CD8-positive, alpha-beta memory T cell (primary cell): ENCODE data around the gene ARHGEF28. TPM values are rescaled to one million over a fixed set of nuclear protein-coding genes. Genes with fewer than 3 reads are reported as not detected.
A peak's percentile ranks its signal among the peaks of the same experiment; 100 is the strongest.

Experiments used
- CTCF ChIA-PET: fragments of 350-600 bp; sonication (Branson Sonifier 250); formaldehyde crosslinking; loops from one replicate; lab custom pipeline; 2021; ENCODE audit warnings: antibody characterized with exemption; lab: Charles Lee
- POLR2A ChIA-PET: fragments of 350-600 bp; sonication (Branson Sonifier 250); formaldehyde crosslinking; loops from one replicate; lab custom pipeline; 2021; ENCODE audit warnings: antibody characterized with exemption; lab: Charles Lee
- DNase-seq, 5 donors: peaks; one replicate each; pipeline versions ENCODE4 v3.0.0 to v3.0.0-alpha.2; 2020 to 2022; ENCODE audit warnings: mixed read lengths in 1 of 5
- H3K27ac ChIP-seq: one replicate; pipeline ENCODE4 v1.7.0; 2013; ENCODE audit warnings: low read depth, mild to moderate bottlenecking, low read length, moderate library complexity
- H3K27me3 ChIP-seq: 2 replicates; pipeline ENCODE4 v1.7.0; 2013; ENCODE audit warnings: low read length, mild to moderate bottlenecking; ENCODE audit not compliant: insufficient read depth, poor library complexity, severe bottlenecking
- H3K36me3 ChIP-seq: 2 replicates; pipeline ENCODE4 v1.7.0; 2013; ENCODE audit warnings: mild to moderate bottlenecking, low read length, moderate library complexity; ENCODE audit not compliant: insufficient read depth
- H3K4me1 ChIP-seq: 2 replicates; pipeline ENCODE4 v1.7.0; 2013; ENCODE audit warnings: mild to moderate bottlenecking, low read length, moderate library complexity; ENCODE audit not compliant: insufficient read depth
- H3K4me3 ChIP-seq: 2 replicates; pipeline ENCODE4 v1.7.0; 2013; ENCODE audit warnings: mild to moderate bottlenecking, low read length
- H3K9me3 ChIP-seq: 2 replicates; pipeline ENCODE4 v1.7.0; 2013; ENCODE audit warnings: mild to moderate bottlenecking, low read length
- H3K27ac Mint-ChIP-seq, 8 donors: one replicate each; pipeline ENCODE4 v1.8.0; 2020 to 2021; ENCODE audit warnings: mixed read lengths in 8 of 8, mild to moderate bottlenecking in 6 of 8, inconsistent platforms in 3 of 8, moderate library complexity in 3 of 8
- H3K27me3 Mint-ChIP-seq, 2 donors: one replicate each; pipeline ENCODE4 v1.8.0; 2020 to 2021; ENCODE audit warnings: mixed read lengths in 2 of 2, mild to moderate bottlenecking in 1 of 2, moderate library complexity in 1 of 2
- H3K36me3 Mint-ChIP-seq, 3 donors: one replicate each; pipeline ENCODE4 v1.8.0; 2020 to 2021; ENCODE audit warnings: mixed read lengths in 3 of 3, inconsistent platforms in 1 of 3, mild to moderate bottlenecking in 1 of 3
- H3K4me1 Mint-ChIP-seq, 3 donors: one replicate each; pipeline ENCODE4 v1.8.0; 2020 to 2021; ENCODE audit warnings: mixed read lengths in 3 of 3, inconsistent platforms in 1 of 3, mild to moderate bottlenecking in 1 of 3
- H3K4me3 Mint-ChIP-seq, 7 donors: one replicate each; pipeline ENCODE4 v1.8.0; 2020 to 2021; ENCODE audit warnings: mixed read lengths in 7 of 7, mild to moderate bottlenecking in 6 of 7, moderate library complexity in 4 of 7, inconsistent platforms in 2 of 7
- H3K9me3 Mint-ChIP-seq, 5 donors: one replicate each; pipeline ENCODE4 v1.8.0; 2020 to 2022; ENCODE audit warnings: mixed read lengths in 5 of 5, mild to moderate bottlenecking in 3 of 5, moderate library complexity in 2 of 5, inconsistent platforms in 1 of 5
- polyA plus RNA-seq: library from polyadenylated mRNA; unstranded; fragments of 300-500 nt; fragmentation: Illumina TruSeq; gene quantifications from one replicate; pipeline ENCODE4 v1.2.3, GENCODE V29; 2021
- total RNA-seq, 2 experiments: library from RNA; stranded (reverse); gene quantifications; one replicate each; pipeline ENCODE4 v1.2.3, GENCODE V29; 2021

Gene ARHGEF28
- total and polyA plus RNA-seq, 3 experiments from 2014 or later, result 0.24 to 0.28 (median 0.27) TPM

DNA sequence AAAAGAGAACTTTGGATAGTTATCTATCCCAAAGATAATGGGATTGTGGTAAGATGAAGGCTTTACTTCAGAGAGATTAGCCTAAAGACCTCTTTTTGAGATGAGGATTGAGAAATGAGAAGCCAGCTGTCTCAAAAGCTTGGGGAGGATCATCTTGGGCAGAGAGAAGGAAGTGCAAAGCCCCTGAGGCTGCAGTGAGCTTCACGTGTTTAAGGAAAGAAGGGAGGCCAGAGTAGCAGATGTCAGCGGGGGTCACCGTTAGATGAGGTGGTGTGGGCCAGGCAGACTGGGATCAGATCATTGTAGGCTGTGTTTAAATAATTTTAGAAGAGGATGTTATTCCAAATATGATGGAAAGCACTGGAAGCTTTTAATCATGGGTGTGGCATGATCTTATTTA, 270.1 kb downstream of the ARHGEF28 start:
- H3K36me3 Mint-ChIP-seq, result no peaks in the 10 kb centered on the region

DNA sequence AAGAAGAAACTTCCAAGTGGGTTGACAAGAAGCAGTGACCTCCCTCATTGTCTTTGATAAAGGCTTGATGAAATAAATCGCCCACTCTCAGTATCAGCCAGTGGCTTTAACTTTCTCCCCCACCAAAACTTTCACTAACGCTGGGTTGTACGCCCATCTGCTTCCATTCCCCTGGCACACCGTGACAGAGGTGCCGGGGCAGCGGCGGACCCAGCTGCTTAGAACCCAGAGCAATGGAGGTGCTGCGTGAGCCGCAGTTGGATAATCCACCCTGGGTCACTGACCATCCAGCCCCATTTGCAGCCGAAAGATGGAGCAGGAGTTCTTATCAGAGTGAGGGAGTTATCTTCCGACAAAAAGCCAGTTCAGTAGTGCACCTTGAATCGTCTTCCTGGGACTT, 270.7 kb downstream of the ARHGEF28 start:
- no peaks in the 10 kb centered on the region for H3K27me3 ChIP-seq
- no peaks in the 10 kb centered on the region for H3K4me1 ChIP-seq
- H3K4me3 ChIP-seq, result no peak overlapping the region
- ChIA-PET CTCF (no interaction called here), POLR2A (no interaction called here)
- Mint-ChIP-seq H3K27me3 (peaks cover 7 to 31% of the 10 kb centered on the region in 2 donors), H3K4me1 (no peaks in the 10 kb centered on the region), H3K4me3 (no peak overlapping the region), H3K9me3 (no peaks in the 10 kb centered on the region), H3K36me3 (no peaks in the 10 kb centered on the region), H3K27ac (no peak overlapping the region)
- H3K9me3 ChIP-seq, result no peaks in the 10 kb centered on the region
- no peak overlapping the region for H3K27ac ChIP-seq
- DNase-seq, result no peak
- H3K36me3 ChIP-seq, result no peaks in the 10 kb centered on the region

More for the DNA sequence above, 270.1 kb downstream of the ARHGEF28 start:
- Histone ChIP-seq H3K9me3 (no peaks in the 10 kb centered on the region), H3K27me3 (no peaks in the 10 kb centered on the region), H3K4me1 (no peaks in the 10 kb centered on the region), H3K4me3 (no peak overlapping the region), H3K27ac (no peak overlapping the region), H3K36me3 (no peaks in the 10 kb centered on the region)
- H3K27ac Mint-ChIP-seq, result no peak overlapping the region
- H3K9me3 Mint-ChIP-seq, result no peaks in the 10 kb centered on the region
- H3K27me3 Mint-ChIP-seq, result peaks cover 6 to 26% of the 10 kb centered on the region in 2 donors
- H3K4me3 Mint-ChIP-seq, result no peak overlapping the region
- no peak for DNase-seq
- ChIA-PET CTCF (no interaction called here), POLR2A (no interaction called here)
- no peaks in the 10 kb centered on the region for H3K4me1 Mint-ChIP-seq

DNA sequence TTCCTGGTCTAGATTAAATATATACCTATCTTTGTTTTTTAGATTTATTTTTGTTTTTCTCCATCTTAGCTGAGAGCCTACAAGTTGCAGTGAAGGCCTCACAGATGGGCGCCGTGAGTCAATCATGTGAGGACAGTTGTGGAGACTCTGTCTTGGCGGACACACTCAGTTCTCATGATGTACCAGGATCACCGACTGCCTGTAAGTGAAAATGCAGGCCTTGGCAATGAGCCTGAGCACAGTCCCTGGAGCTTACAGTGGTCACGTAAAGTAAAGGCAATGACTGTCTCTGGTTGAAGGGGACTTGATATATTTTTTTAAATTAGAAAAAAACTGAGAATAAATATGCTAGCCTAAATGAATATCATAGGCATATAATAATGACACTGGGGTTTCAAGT, 271.9 kb downstream of the ARHGEF28 start:
- H3K27me3 Mint-ChIP-seq, result peaks cover 9 to 27% of the 10 kb centered on the region in 2 donors
- Histone ChIP-seq H3K36me3 (no peaks in the 10 kb centered on the region), H3K27me3 (no peaks in the 10 kb centered on the region), H3K27ac (no peak overlapping the region), H3K4me1 (no peaks in the 10 kb centered on the region), H3K4me3 (no peak overlapping the region), H3K9me3 (no peaks in the 10 kb centered on the region)
- CTCF ChIA-PET, result no interaction called here
- no peaks in the 10 kb centered on the region for H3K4me1 Mint-ChIP-seq
- H3K9me3 Mint-ChIP-seq, result no peaks in the 10 kb centered on the region
- H3K27ac Mint-ChIP-seq, result no peak overlapping the region
- POLR2A ChIA-PET, result no interaction called here
- H3K36me3 Mint-ChIP-seq, result no peaks in the 10 kb centered on the region
- H3K4me3 Mint-ChIP-seq, result no peak overlapping the region
- DNase-seq, result no peak

DNA sequence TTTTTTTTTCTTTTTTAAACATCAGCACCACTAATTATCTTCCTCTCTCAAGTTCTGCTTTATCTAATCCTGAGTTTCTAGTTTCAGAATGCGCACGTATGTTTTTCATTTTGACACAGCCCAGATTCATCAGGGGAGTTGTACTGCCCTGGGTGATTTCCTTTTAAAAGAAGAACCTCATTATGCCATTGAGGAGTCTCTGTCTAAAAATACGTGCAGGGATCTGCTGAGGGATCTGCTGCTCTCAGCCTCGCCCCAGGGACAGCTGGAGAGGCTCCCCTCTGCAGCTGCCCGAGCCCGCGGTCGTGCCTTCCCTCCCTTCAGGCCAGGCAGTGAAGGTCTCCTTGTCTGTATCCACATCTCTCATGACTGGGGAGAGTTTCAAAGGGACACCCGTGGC, 273.1 kb downstream of the ARHGEF28 start:
- Histone ChIP-seq H3K27ac (no peak overlapping the region), H3K36me3 (no peaks in the 10 kb centered on the region), H3K4me3 (no peak overlapping the region), H3K4me1 (no peaks in the 10 kb centered on the region), H3K9me3 (no peaks in the 10 kb centered on the region), H3K27me3 (no peaks in the 10 kb centered on the region)
- no peak for DNase-seq
- ChIA-PET CTCF (interaction anchor here (1.0 kb wide), 1 partner anchor 750 kb away, joined by 4 read pairs; no protein-coding TSS in a partner anchor), POLR2A (no interaction called here)
- no peaks in the 10 kb centered on the region for H3K9me3 Mint-ChIP-seq
- H3K4me3 Mint-ChIP-seq, result no peak overlapping the region
- H3K27me3 Mint-ChIP-seq, result peaks cover 9 to 27% of the 10 kb centered on the region in 2 donors
- H3K36me3 Mint-ChIP-seq, result no peaks in the 10 kb centered on the region
- H3K27ac Mint-ChIP-seq, result no peak overlapping the region
- no peaks in the 10 kb centered on the region for H3K4me1 Mint-ChIP-seq

DNA sequence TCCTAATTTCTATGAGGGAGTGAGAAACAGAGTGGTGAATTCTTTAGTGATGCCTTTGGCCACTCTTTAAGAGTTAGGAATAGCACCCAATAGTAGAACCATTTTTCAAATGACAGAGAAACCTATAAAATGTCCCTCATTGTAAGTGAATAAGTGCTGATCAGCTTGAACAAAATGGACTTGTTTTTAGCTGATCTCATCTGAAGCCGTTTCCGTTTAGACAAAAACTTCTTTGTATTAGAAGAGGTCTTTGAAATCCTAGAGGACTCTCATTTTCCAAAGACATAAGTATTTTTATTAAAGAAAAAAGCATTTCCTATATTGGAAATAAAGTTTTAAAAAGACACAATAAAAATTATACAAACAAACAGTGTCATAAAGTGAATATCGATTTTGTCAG, 273.9 kb downstream of the ARHGEF28 start:
- ChIA-PET CTCF (no interaction called here), POLR2A (no interaction called here)
- no peak for DNase-seq

DNA sequence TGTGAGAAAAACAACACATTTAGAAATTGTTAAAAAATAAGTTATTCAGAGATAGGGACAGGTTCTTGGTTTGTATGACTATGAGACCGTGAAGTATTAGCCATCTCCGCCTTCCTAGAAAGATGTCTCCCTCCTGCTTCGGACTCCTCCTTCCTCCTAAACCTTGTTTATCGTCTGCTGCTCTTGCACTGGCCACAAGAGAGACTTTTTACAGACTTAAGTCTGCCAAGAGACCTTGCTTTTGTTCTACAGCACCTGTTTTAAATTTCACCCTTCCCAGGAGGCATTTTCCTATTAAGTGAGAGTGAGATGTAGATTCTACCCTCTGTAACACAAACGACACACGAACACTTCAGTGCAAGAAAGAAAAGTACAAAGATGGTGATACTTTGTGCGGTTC, 274.6 kb downstream of the ARHGEF28 start:
- no peaks in the 10 kb centered on the region for H3K36me3 ChIP-seq
- peaks cover 6 to 27% of the 10 kb centered on the region in 2 donors for H3K27me3 Mint-ChIP-seq
- H3K4me3 Mint-ChIP-seq, result no peak overlapping the region
- peak overlapping the region in 1 of 8 donors; percentile 70 for H3K27ac Mint-ChIP-seq
- H3K9me3 ChIP-seq, result no peaks in the 10 kb centered on the region
- no peak overlapping the region for H3K4me3 ChIP-seq
- CTCF ChIA-PET, result no interaction called here
- no peaks in the 10 kb centered on the region for H3K4me1 ChIP-seq
- no peaks in the 10 kb centered on the region for H3K9me3 Mint-ChIP-seq
- POLR2A ChIA-PET, result no interaction called here
- no peak for DNase-seq
- no peaks in the 10 kb centered on the region for H3K27me3 ChIP-seq
- H3K36me3 Mint-ChIP-seq, result no peaks in the 10 kb centered on the region
- H3K4me1 Mint-ChIP-seq, result no peaks in the 10 kb centered on the region
- no peak overlapping the region for H3K27ac ChIP-seq

More for the DNA sequence above, 273.9 kb downstream of the ARHGEF28 start:
- H3K4me1 ChIP-seq, result no peaks in the 10 kb centered on the region
- H3K4me3 Mint-ChIP-seq, result no peak overlapping the region
- no peaks in the 10 kb centered on the region for H3K9me3 Mint-ChIP-seq
- no peaks in the 10 kb centered on the region for H3K27me3 ChIP-seq
- no peak overlapping the region for H3K27ac ChIP-seq
- peaks cover 9 to 27% of the 10 kb centered on the region in 2 donors for H3K27me3 Mint-ChIP-seq
- no peak overlapping the region for H3K4me3 ChIP-seq
- H3K27ac Mint-ChIP-seq, result no peak overlapping the region
- H3K36me3 ChIP-seq, result no peaks in the 10 kb centered on the region
- H3K36me3 Mint-ChIP-seq, result no peaks in the 10 kb centered on the region
- H3K9me3 ChIP-seq, result no peaks in the 10 kb centered on the region
- no peaks in the 10 kb centered on the region for H3K4me1 Mint-ChIP-seq

DNA sequence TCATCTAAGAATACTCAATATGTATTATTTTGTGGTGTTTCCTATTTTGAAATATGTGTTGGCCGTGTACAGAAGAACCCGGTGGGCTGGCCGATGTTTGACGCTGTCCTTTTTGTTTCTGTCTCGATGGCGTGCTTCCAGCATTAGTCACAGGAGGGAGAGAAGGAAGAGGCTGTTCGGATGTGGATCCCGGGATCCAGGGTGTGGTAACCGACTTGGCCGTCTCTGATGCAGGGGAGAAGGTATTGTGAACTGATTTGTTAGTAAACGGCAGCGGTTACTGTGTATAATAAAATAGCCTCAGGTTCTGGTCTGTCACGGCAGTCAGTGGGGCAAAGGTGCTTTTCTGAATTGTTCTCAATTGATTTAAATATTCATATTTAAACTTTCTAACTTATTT, 275.0 kb downstream of the ARHGEF28 start:
- no peaks in the 10 kb centered on the region for H3K4me1 Mint-ChIP-seq
- Histone ChIP-seq H3K4me1 (no peaks in the 10 kb centered on the region), H3K27me3 (no peaks in the 10 kb centered on the region), H3K9me3 (no peaks in the 10 kb centered on the region), H3K36me3 (no peaks in the 10 kb centered on the region), H3K4me3 (no peak overlapping the region), H3K27ac (no peak overlapping the region)
- CTCF ChIA-PET, result no interaction called here
- no peak overlapping the region for H3K4me3 Mint-ChIP-seq
- no peaks in the 10 kb centered on the region for H3K36me3 Mint-ChIP-seq
- DNase-seq, result no peak
- H3K27ac Mint-ChIP-seq, result peak overlapping the region in 1 of 8 donors; percentile 70
- peaks cover 6 to 23% of the 10 kb centered on the region in 2 donors for H3K27me3 Mint-ChIP-seq
- no peaks in the 10 kb centered on the region for H3K9me3 Mint-ChIP-seq
- POLR2A ChIA-PET, result no interaction called here

DNA sequence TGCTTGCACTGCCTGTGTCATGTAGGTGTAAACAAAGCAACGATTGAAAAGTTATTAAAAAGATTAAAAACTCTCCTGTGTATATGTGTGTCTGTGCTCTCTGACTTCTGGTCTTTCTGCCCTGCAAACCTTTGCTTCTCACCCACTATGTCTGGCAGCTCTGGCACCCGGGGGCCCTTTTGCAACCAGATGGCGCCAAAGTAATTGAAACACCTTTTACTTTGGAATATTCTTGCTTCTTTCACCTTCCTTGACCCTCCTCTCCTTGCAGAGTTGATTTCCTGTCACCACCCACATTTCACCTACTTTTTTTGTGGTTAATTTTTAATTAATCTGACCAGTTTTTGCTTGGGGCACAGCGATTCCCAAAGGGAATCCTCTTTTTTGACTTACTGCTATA, 275.5 kb downstream of the ARHGEF28 start:
- H3K27me3 Mint-ChIP-seq, result peaks cover 6 to 19% of the 10 kb centered on the region in 2 donors
- H3K9me3 ChIP-seq, result no peaks in the 10 kb centered on the region
- no peaks in the 10 kb centered on the region for H3K36me3 ChIP-seq
- H3K4me1 ChIP-seq, result no peaks in the 10 kb centered on the region
- no peaks in the 10 kb centered on the region for H3K4me1 Mint-ChIP-seq
- H3K4me3 ChIP-seq, result no peak overlapping the region
- POLR2A ChIA-PET, result no interaction called here
- CTCF ChIA-PET, result interaction anchor here (1.0 to 3.3 kb wide), 9 partner anchors 9 to 756 kb away, joined by 3 to 34 read pairs (median 6); no protein-coding TSS in a partner anchor
- no peaks in the 10 kb centered on the region for H3K36me3 Mint-ChIP-seq
- no peak overlapping the region for H3K4me3 Mint-ChIP-seq
- H3K27ac ChIP-seq, result no peak overlapping the region
- no peaks in the 10 kb centered on the region for H3K9me3 Mint-ChIP-seq
- no peak overlapping the region for H3K27ac Mint-ChIP-seq
- no peak for DNase-seq
- no peaks in the 10 kb centered on the region for H3K27me3 ChIP-seq
